ENCODE data around the gene SHROOM3. TPM values are rescaled to one million over a fixed set of nuclear protein-coding genes. Genes with fewer than 3 reads are reported as not detected.

The SHROOM3 gene
- total RNA-seq, 4 donors from 2014 or later = 20.3 to 50.9 (median 34.9) TPM

DNA sequence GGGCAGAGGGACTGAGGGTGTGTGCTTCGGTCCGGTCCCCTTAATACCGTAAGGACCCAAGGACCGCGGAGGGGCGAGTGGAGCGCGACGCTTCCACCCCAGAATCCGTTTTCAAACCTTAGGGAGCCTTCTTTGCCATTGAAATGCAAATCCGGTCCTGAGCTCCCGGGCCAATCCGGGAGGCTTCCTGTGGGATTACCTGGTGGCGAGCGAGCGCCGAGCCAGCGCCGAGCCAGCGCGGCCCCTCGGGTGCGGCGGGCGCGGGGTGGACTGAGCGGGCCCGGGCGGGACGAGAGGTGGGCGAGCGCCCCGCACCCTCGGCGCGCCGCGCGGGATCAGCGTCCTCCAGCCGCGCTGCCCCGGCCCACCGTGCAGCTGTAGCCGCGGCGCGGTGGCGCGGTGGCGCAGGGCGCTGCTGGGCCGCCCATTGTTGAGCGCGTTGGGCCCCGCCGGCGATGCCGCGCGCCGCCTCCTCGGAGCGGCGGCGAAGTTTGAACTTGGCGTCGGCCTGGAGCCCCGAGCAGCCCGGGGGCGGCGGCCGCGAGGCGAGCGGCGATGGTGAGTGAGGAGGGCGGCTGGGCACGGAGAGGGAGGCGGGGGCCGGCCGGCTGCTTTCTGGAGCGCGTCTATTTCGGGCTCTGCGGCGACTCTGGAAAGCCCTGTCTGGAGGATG is 254.3 kb downstream of the SHROOM3 start:
- intact Hi-C loops (cut with DNase I) = no loop called here

DNA sequence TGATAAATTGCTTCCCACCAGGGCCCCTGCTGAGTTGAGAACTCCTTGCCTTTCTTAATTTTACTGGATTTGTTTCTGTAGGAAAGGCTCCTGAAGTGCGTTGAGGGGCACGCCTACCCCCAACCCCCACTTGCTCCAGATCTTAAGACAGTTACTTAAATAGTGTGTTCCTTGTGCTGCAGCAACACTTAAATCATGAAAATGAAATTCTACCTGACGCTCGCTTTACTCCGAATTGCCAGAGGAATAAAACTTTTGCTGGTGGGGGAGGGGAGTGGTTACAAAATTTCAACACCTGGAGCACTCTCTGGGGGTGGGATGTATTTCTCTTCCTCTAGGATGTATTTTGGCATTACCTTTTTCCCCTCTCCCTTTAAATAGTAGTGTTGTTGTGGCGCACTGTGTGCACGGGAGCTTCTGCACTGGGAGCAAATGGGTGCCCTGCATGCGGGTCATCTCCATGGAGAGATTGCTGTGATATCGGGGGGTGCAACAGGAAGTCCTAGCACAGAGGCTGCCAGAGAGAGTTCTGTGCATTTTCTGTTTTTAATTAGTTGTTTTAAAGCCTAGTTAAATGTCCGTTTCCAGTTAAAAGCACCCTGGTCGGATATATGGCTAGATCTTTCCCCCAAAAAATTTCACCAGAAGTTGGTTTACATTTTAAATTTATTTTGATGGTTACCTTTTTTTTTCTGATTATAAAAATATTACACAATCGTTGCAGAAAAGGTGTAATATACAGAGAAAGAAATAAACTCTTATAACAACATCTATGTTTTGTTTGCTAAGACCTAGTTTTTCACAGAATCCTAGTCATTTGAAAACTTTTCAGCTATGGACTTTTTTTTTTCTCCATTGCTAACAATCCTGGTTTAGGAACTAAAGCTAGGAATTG is 255.2 kb downstream of the SHROOM3 start:
- Histone ChIP-seq H3K27me3 (peaks cover 0 to 51% (median 0%) of the 10 kb centered on the region in 4 donors), H3K27ac (peak overlapping the region; percentile 63 to 79 (median 72)), H3K36me3 (no peaks in the 10 kb centered on the region), H3K4me1 (peaks cover 7 to 39% (median 9%) of the 10 kb centered on the region in 3 donors), H3K9me3 (no peaks in the 10 kb centered on the region), H3K4me3 (peak overlapping the region; percentile 46 to 69 (median 58))
- DNase-seq = no peak
- no peak for TF ChIP-seq POLR2A (IDR thresholded peaks at IDR 0.05)
- TF ChIP-seq, protein P1, sequence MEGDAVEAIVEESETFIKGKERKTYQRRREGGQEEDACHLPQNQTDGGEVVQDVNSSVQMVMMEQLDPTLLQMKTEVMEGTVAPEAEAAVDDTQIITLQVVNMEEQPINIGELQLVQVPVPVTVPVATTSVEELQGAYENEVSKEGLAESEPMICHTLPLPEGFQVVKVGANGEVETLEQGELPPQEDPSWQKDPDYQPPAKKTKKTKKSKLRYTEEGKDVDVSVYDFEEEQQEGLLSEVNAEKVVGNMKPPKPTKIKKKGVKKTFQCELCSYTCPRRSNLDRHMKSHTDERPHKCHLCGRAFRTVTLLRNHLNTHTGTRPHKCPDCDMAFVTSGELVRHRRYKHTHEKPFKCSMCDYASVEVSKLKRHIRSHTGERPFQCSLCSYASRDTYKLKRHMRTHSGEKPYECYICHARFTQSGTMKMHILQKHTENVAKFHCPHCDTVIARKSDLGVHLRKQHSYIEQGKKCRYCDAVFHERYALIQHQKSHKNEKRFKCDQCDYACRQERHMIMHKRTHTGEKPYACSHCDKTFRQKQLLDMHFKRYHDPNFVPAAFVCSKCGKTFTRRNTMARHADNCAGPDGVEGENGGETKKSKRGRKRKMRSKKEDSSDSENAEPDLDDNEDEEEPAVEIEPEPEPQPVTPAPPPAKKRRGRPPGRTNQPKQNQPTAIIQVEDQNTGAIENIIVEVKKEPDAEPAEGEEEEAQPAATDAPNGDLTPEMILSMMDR (IDR thresholded peaks at IDR 0.05) = no peak
- 7 to 15% methylated on average over 11 to 12 of the region's 12 CpGs for WGBS, 2 donors
- intact Hi-C loops (cut with DNase I) = no loop called here

More for the DNA sequence above, 254.3 kb downstream of the SHROOM3 start:
- WGBS, 2 donors = 1 to 11% methylated on average over 13 to 23 of the region's 87 CpGs
- Histone ChIP-seq H3K4me3 (peak overlapping the region; percentile 46 to 69 (median 58)), H3K27me3 (peaks cover 0 to 46% (median 0%) of the 10 kb centered on the region in 4 donors), H3K27ac (peak overlapping the region; percentile 63 to 79 (median 72)), H3K36me3 (no peaks in the 10 kb centered on the region), H3K4me1 (peaks cover 7 to 39% (median 9%) of the 10 kb centered on the region in 3 donors), H3K9me3 (no peaks in the 10 kb centered on the region)
- DNase-seq = no peak
- TF ChIP-seq POLR2A (IDR thresholded peaks at IDR 0.05) = no peak
- TF ChIP-seq, protein P1 (IDR thresholded peaks at IDR 0.05) = peak in 1 of 6 experiments; percentile 26

DNA sequence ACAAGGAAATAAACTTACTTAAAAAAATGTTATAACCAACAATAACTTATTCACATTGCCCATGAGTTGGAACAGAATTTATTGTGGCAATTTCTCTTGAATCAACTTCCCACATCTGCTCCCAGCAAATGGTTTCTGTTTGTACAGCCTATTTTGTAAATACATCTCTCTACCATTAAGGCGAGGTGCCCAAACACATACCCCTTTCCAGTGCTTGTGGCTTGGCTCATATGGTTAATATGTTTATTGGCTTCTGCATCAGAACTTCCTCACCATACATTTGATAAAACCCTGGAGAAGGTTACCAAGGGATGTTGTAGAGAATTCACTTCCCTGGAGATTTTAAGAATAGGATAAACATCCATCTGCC is 255.9 kb downstream of the SHROOM3 start:
- DNase-seq = no peak
- TF ChIP-seq, protein P1 (IDR thresholded peaks at IDR 0.05) = no peak
- no peak for TF ChIP-seq POLR2A (IDR thresholded peaks at IDR 0.05)
- Histone ChIP-seq H3K27me3 (peaks cover 0 to 51% (median 0%) of the 10 kb centered on the region in 4 donors), H3K36me3 (no peaks in the 10 kb centered on the region), H3K4me1 (peaks cover 7 to 39% (median 9%) of the 10 kb centered on the region in 3 donors), H3K4me3 (peak overlapping the region in 1 of 4 donors; percentile 27), H3K9me3 (no peaks in the 10 kb centered on the region), H3K27ac (peak overlapping the region in 3 of 4 donors; percentile 23 to 79 (median 68))
- WGBS, 2 donors = 43 to 59% methylated on average over 1 of the region's 1 CpG
- intact Hi-C loops (cut with DNase I) = no loop called here

DNA sequence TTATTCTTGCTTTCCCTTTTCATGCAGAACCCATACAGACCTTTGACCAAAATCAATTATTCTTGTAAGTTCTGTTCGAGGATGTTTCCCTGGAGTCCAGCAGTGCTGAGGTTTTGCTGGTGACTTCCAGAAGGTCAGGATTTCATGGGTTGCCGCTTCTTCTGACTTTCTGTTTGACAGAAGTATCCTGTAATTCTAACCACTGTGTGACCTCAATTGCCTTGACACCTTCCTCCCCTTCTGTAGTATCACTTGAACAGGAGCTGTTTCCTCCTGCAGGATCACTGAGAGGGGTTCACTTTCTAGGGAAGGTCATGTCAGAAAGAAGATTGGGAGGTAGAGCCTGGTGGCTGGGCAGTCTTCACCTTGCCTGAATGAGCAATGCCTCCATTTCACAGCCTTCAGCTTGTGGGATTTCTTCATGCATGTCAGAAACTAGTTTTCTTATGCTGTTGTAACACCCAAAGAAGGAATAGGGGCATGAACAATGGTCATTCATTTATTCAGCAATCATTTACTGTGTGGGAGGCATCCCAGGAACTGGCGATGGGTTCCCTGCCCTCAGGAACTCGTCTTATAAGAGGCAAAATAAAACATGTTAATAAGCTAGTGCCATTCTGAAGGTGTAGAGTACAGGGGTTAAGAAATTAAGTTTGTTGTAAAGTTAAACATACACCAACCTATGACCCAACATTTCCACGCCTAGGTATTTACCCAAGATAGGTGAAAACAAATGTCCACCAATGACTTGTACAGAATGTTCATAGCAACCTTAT is 257.0 kb downstream of the SHROOM3 start:
- Histone ChIP-seq H3K4me3 (no peak overlapping the region), H3K27me3 (peaks cover 0 to 51% (median 0%) of the 10 kb centered on the region in 4 donors)
- WGBS, 2 donors = 72 to 75% methylated on average over 5 of the region's 5 CpGs

More for the DNA sequence above, 257.0 kb downstream of the SHROOM3 start:
- H3K27ac ChIP-seq = peak overlapping the region in 3 of 4 donors; percentile 23 to 79 (median 39)
- no peak for DNase-seq
- no peaks in the 10 kb centered on the region for H3K9me3 ChIP-seq
- no peaks in the 10 kb centered on the region for H3K36me3 ChIP-seq
- H3K4me1 ChIP-seq = peaks cover 7 to 42% (median 9%) of the 10 kb centered on the region in 3 donors
- intact Hi-C loops (cut with DNase I) = no loop called here
- no peak for TF ChIP-seq POLR2A (IDR thresholded peaks at IDR 0.05)
- TF ChIP-seq, protein P1 (IDR thresholded peaks at IDR 0.05) = no peak
